ENCODE data around the gene SIRT3. TPM values are rescaled to one million over a fixed set of nuclear protein-coding genes. Genes with fewer than 3 reads are reported as not detected.
"Not testable (repeated sequence)": the region's sequence is repeated elsewhere in the genome, so short reads cannot be mapped to it uniquely, and the experiment has no call there.

Gene SIRT3
- total and polyA plus RNA-seq, 7 experiments from 2014 or later = 9.9 to 34.8 (median 23.8) TPM

DNA sequence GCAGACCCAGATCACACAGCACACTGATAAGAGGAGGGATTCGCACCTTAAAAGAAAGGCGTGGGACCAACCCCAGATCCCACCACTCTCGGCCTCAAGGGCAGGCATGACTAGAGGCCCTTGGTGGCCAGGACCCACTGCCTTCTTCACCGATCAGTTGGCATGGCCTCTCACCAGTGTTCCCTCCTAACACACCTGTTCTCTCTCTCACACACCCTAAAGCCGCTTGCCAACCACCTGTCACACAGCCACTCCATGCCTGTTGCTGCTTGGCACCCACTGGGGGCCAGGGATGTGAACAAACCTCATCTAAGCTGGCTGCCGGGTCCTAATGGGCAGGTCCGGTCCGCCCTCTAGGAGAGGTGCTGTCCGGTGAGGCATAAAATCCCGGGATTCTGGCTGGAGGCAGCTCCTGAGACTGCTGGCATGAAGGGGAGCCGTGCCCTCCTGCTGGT, 43.4 kb downstream of the SIRT3 start, which contains the start of gene SCGB1C1:
TSS of gene SCGB1C1 (plus strand) at position 405 of the 455 bp plus-strand sequence. CDS start at position 427, 22 bp downstream.
- H3K27me3 ChIP-seq (ENCODE audit: control insufficient read depth in 2 of 2, insufficient read depth in 2 of 2, low read length in 2 of 2); DNase-seq; H3K9me3 Mint-ChIP-seq; H3K36me3 ChIP-seq (ENCODE audit: control insufficient read depth in 2 of 3, insufficient read depth in 3 of 3, low read length in 3 of 3); H3K27me3 Mint-ChIP-seq; H3K9me3 ChIP-seq (ENCODE audit: control insufficient read depth in 2 of 3, low read length in 3 of 3); H3K27ac ChIP-seq (ENCODE audit: low read depth, low read length); H3K4me3 ChIP-seq (ENCODE audit: low read length); POLR2A ChIA-PET; H3K4me1 ChIP-seq (ENCODE audit: control insufficient read depth in 2 of 2, insufficient read depth in 2 of 2, low read length in 2 of 2); H3K36me3 Mint-ChIP-seq; CTCF ChIA-PET; ATAC-seq: not testable (repeated sequence)
- Mint-ChIP-seq H3K4me3 (peak within 1 kb of the TSS in 5 of 10 donors; percentile 38 to 67 (median 48)), H3K4me1 (peaks cover 0 to 15% (median 12%) of the 10 kb centered on the region in 7 donors), H3K27ac (peak within 1 kb of the TSS in 5 of 9 donors; percentile 39 to 77 (median 58))
- intact Hi-C loops (cut with micrococcal nuclease) = loop anchor here in 1 of 2 donors (5.0 kb wide), 1 partner anchor 260 kb away; the partner anchor contains the start of gene PTDSS2

DNA sequence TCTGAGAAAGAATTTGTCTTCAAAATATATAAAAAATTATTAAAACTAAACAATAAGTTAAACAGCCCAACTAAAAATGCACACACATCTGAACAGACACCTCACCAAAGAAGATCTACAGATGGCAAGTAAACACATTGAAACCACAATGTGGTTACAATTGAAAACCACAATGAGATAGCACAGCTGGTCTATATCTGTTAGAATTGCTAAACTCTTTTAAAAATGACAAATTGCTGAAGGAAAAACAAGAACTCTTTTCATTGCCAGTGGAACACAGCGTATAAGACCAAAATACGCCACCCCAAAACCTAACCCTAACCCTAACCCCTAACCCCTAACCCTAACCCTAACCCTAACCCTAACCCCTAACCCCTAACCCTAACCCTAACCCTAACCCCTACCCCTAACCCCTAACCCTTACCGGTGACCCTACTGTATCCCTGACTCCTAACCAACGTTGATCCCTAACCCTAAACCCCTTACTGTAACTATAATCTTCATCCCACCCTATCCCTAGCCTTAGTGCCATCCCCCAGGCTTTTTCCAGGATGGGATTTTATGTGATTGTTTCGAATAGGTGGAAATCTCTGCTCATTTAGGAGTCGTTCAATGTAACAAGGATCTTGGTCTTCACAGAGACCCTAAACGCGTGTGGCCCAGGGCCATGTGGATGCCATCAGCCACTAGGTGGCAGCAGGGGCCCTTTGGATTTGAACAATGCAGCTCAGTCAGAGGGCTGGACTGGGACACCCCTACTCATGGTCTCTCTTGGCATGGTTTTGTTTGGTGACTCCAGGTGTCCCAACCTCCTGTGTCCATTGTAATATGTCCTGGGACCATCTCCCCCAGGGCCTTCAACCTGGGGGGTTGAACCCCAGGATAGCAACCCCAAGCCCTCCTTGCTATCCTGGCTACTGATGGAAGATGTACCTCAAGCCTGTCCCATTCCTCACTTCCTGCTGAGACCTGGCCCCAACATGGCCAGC, 44.4 kb downstream of the SIRT3 start:
- Mint-ChIP-seq H3K27ac (peak overlapping the region in 6 of 9 donors; percentile 34 to 91 (median 74)), H3K4me1 (peaks cover 0 to 15% (median 12%) of the 10 kb centered on the region in 7 donors), H3K4me3 (peak overlapping the region in 7 of 10 donors; percentile 38 to 68 (median 58))
- H3K9me3 Mint-ChIP-seq; POLR2A ChIA-PET; H3K4me1 ChIP-seq (ENCODE audit: control insufficient read depth in 2 of 2, insufficient read depth in 2 of 2, low read length in 2 of 2); CTCF ChIA-PET; H3K36me3 ChIP-seq (ENCODE audit: control insufficient read depth in 2 of 3, insufficient read depth in 3 of 3, low read length in 3 of 3); H3K9me3 ChIP-seq (ENCODE audit: control insufficient read depth in 2 of 3, low read length in 3 of 3); H3K27me3 Mint-ChIP-seq; H3K27ac ChIP-seq (ENCODE audit: low read depth, low read length); H3K36me3 Mint-ChIP-seq; H3K27me3 ChIP-seq (ENCODE audit: control insufficient read depth in 2 of 2, insufficient read depth in 2 of 2, low read length in 2 of 2); H3K4me3 ChIP-seq (ENCODE audit: low read length): not testable (repeated sequence)
- intact Hi-C loops (cut with micrococcal nuclease) = loop anchor here in 1 of 2 donors (5.0 kb wide), 1 partner anchor 261 kb away; the partner anchor contains the start of gene PTDSS2
- DNase-seq = peak in 8 of 9 donors; percentile 22 to 64 (median 36)
- ATAC-seq = peak; percentile 71

DNA sequence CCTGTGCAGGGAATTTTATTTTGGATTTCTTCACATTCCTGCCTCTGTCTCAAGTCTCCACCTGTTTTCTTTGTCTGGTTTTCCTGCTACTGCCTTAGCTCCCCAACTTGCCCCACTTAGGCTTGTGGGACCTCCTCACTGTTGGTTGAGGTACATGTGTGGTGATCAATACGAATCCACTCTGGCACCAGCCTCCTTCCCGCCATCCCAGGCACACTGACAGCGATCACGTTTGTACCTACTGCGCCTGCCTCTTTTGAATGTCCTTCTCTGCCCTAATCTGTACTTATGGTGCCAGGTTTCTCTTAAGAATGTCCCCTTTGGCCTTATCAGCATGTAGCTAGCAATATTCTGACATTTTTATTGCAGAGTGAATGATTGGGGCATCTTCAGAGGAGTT, 45.6 kb downstream of the SIRT3 start:
- POLR2A ChIA-PET; H3K4me3 ChIP-seq (ENCODE audit: low read length); H3K27me3 ChIP-seq (ENCODE audit: control insufficient read depth in 2 of 2, insufficient read depth in 2 of 2, low read length in 2 of 2); H3K27ac ChIP-seq (ENCODE audit: low read depth, low read length); H3K36me3 Mint-ChIP-seq; H3K9me3 ChIP-seq (ENCODE audit: control insufficient read depth in 2 of 3, low read length in 3 of 3); H3K27me3 Mint-ChIP-seq; ATAC-seq; DNase-seq; CTCF ChIA-PET; H3K9me3 Mint-ChIP-seq; H3K36me3 ChIP-seq (ENCODE audit: control insufficient read depth in 2 of 3, insufficient read depth in 3 of 3, low read length in 3 of 3); H3K4me1 ChIP-seq (ENCODE audit: control insufficient read depth in 2 of 2, insufficient read depth in 2 of 2, low read length in 2 of 2); H3K4me3 Mint-ChIP-seq: not testable (repeated sequence)
- H3K27ac Mint-ChIP-seq = peak overlapping the region in 1 of 9 donors; percentile 62
- H3K4me1 Mint-ChIP-seq = peaks cover 0 to 15% (median 12%) of the 10 kb centered on the region in 7 donors
- intact Hi-C loops (cut with micrococcal nuclease) = loop anchor here in 1 of 2 donors (5.0 kb wide), 1 partner anchor 262 kb away; the partner anchor contains the start of gene PTDSS2

DNA sequence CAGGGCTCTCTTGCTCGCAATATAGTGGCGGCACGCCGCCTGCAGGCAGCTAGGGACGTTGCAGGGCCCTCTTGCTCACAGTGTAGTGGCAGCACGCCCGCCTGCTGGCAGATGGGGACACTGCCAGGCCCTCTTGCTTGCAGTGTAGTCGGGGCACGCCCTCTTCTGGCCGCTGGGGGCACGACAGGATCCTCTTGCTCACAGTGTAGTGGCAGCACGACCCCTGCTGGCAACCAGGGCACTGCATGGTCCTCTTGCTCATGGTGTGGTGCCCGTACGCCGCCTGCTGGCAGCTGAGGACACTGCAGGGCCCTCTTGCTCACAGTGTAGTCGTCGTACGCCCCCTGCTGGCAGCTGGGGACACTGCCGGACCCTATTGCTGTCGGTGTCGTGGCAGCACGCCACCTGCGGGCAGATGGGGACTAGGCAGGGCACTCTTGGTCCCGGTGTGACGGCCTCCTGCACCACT, 46.3 kb downstream of the SIRT3 start:
- peak; percentile 84 for ATAC-seq
- H3K27me3 ChIP-seq (ENCODE audit: control insufficient read depth in 2 of 2, insufficient read depth in 2 of 2, low read length in 2 of 2); H3K27me3 Mint-ChIP-seq; H3K27ac Mint-ChIP-seq; H3K4me1 ChIP-seq (ENCODE audit: control insufficient read depth in 2 of 2, insufficient read depth in 2 of 2, low read length in 2 of 2); H3K36me3 Mint-ChIP-seq; H3K9me3 Mint-ChIP-seq; CTCF ChIA-PET; H3K9me3 ChIP-seq (ENCODE audit: control insufficient read depth in 2 of 3, low read length in 3 of 3); H3K36me3 ChIP-seq (ENCODE audit: control insufficient read depth in 2 of 3, insufficient read depth in 3 of 3, low read length in 3 of 3); H3K4me3 ChIP-seq (ENCODE audit: low read length); H3K4me3 Mint-ChIP-seq; H3K27ac ChIP-seq (ENCODE audit: low read depth, low read length); POLR2A ChIA-PET: not testable (repeated sequence)
- intact Hi-C loops (cut with micrococcal nuclease) = loop anchor here in 1 of 2 donors (5.0 kb wide), 1 partner anchor 262 kb away; the partner anchor contains the start of gene PTDSS2
- H3K4me1 Mint-ChIP-seq = peaks cover 0 to 15% (median 12%) of the 10 kb centered on the region in 7 donors
- DNase-seq = peak in 7 of 9 donors; percentile 26 to 72 (median 41)

DNA sequence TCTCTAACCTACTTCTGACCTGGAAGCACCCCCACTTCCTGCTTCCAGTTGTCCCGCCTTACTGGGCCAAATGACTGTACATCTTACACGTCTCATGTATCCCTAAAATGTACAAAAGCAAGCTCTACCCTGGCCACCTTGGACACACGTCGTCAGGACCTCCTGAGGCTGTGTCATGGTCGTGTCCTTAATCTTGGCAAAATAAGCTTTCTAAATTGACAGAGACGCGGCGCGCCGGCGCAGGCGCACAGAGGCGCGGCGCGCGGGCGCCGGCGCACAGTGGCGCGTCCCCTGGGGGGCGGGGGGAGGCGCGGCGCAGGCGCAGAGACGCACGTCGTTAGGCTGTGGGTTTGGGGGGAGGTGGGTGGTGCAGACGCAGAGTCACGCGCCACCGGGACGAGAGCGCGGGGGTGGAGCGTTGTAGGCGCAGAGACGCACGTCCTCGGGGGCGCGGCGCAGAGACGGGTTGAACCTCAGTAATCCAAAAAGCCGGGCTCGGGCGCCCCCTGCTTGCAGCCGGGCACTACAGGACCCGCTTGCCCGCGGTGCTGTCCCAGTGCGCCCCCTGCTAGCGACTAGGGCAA, 46.9 kb downstream of the SIRT3 start:
- H3K4me3 ChIP-seq (ENCODE audit: low read length); H3K27me3 Mint-ChIP-seq; H3K9me3 ChIP-seq (ENCODE audit: control insufficient read depth in 2 of 3, low read length in 3 of 3); H3K4me1 ChIP-seq (ENCODE audit: control insufficient read depth in 2 of 2, insufficient read depth in 2 of 2, low read length in 2 of 2); H3K9me3 Mint-ChIP-seq; H3K27me3 ChIP-seq (ENCODE audit: control insufficient read depth in 2 of 2, insufficient read depth in 2 of 2, low read length in 2 of 2); H3K36me3 ChIP-seq (ENCODE audit: control insufficient read depth in 2 of 3, insufficient read depth in 3 of 3, low read length in 3 of 3); H3K27ac ChIP-seq (ENCODE audit: low read depth, low read length); POLR2A ChIA-PET; H3K4me3 Mint-ChIP-seq; intact Hi-C loops (cut with micrococcal nuclease); H3K36me3 Mint-ChIP-seq; CTCF ChIA-PET: not testable (repeated sequence)
- H3K27ac Mint-ChIP-seq = peak overlapping the region in 1 of 9 donors; percentile 48
- peak in 1 of 9 donors; percentile 20 for DNase-seq
- H3K4me1 Mint-ChIP-seq = peaks cover 0 to 15% (median 12%) of the 10 kb centered on the region in 7 donors
- ATAC-seq = peak; percentile 2

DNA sequence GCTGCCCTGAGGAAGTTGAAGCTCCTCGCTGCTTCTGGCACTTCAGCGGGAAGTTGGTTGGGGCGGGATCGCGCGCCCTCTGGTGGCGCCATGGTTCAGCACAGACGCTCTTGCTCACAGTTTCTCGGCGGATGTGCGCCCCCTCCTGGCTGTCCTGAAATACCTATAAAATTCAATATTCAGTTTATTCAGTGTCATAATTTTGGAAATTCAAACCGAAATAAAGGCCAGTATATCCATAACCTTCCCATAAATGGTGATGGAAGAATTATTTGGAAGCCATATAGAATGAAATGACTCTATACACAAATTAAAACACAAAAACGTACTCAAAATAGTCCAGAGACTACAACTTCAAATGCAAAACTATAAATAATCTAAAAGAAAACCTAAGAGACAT, 55.9 kb downstream of the SIRT3 start:
- ATAC-seq; H3K4me3 ChIP-seq (ENCODE audit: low read length); H3K4me3 Mint-ChIP-seq; intact Hi-C loops (cut with micrococcal nuclease); H3K9me3 ChIP-seq (ENCODE audit: control insufficient read depth in 2 of 3, low read length in 3 of 3); H3K27ac Mint-ChIP-seq; H3K27me3 ChIP-seq (ENCODE audit: control insufficient read depth in 2 of 2, insufficient read depth in 2 of 2, low read length in 2 of 2); H3K27ac ChIP-seq (ENCODE audit: low read depth, low read length); H3K36me3 Mint-ChIP-seq; H3K36me3 ChIP-seq (ENCODE audit: control insufficient read depth in 2 of 3, insufficient read depth in 3 of 3, low read length in 3 of 3); H3K4me1 ChIP-seq (ENCODE audit: control insufficient read depth in 2 of 2, insufficient read depth in 2 of 2, low read length in 2 of 2); H3K27me3 Mint-ChIP-seq; POLR2A ChIA-PET; CTCF ChIA-PET; H3K4me1 Mint-ChIP-seq; H3K9me3 Mint-ChIP-seq: not testable (repeated sequence)
- DNase-seq = peak in 1 of 9 donors; percentile 27
